Stimulated activated CD4-positive, alpha-beta T cell treated with anti-CD3 and anti-CD28 coated beads, Interleukin-4, amount 100 ng/mL, for 24 hours (primary cell): Measurements from ENCODE around the gene GLIPR2.
"Not testable (repeated sequence)": the region's sequence is repeated elsewhere in the genome, so short reads cannot be mapped to it uniquely, and the experiment has no call there.

Experiments
- DNase-seq: peaks from one replicate; pipeline ENCODE4 v3.0.0-alpha.2; 2020

The GLIPR2 gene

DNA sequence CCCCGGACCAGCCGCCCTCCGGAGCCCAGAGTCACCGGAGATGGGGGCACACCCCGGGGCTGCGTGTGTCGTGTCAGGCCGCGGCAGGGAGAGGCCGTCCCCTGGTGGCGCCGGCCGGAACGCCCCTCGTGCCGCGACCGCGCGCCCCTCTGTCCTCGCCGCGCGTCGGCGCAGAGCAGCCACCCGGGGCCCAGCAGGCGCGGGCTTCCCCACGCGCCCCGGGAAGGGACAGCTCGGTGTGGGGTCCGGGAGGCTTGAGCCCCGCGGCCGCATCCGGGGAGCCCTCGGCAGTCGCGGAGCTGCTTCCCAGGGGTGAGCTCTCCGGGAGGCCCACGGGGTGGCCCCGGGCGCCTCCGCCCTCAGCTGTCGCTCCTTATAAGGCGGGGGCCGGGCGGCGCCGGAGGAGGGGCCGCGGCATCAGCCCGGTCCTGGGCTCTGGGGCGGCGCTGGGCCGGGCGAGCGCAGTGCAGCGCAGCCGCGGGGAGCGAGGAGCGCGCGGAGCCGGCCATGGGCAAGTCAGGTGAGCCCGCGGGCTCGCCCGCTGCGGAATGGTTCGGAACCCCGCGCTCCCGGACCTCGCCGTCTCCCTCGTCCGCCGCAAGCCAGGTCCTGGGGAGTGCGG is at the start of gene GLIPR2:
Gene GLIPR2 (plus strand): TSS at position 462 of the 622 bp plus-strand sequence. CDS start 46 bp downstream, at position 508.
- peak; percentile 77 for DNase-seq

DNA sequence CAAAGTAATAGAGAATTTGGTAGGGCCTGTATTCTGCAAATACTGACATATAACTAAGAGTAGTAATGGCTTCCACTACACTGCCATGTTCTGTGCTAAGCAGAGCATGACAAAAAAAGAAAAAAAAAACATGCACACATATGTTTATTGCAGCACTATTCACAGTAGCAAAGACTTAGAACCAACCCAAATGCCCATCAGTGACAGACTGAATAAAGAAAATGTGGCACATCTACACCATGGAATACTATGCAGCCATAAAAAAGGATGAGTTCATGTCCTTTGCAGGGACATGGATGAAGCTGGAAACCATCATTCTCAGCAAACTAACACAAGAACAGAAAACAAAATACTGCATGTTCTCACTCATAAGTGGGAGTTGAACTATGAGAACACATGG is 49.5 kb upstream of the GLIPR2 start:
- not testable (repeated sequence) for DNase-seq

DNA sequence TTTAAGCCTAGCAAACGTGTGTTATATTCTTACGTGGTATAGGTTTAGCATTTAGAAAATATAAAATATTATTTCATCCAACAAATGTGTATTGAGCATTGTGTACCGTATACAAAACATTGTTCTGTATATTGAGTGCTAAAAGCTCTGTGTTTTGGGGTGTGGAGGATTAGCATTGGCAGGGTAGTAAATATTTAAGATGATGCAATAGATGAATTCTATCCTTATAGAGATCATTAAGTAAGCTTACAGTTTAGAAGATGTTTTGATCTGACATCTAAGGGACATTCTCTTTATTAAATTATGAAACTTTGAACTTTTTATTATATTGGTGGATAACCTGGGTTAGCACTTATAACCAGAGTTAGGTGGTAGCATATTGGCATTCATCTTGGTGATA is 48.5 kb upstream of the GLIPR2 start:
- no peak for DNase-seq

DNA sequence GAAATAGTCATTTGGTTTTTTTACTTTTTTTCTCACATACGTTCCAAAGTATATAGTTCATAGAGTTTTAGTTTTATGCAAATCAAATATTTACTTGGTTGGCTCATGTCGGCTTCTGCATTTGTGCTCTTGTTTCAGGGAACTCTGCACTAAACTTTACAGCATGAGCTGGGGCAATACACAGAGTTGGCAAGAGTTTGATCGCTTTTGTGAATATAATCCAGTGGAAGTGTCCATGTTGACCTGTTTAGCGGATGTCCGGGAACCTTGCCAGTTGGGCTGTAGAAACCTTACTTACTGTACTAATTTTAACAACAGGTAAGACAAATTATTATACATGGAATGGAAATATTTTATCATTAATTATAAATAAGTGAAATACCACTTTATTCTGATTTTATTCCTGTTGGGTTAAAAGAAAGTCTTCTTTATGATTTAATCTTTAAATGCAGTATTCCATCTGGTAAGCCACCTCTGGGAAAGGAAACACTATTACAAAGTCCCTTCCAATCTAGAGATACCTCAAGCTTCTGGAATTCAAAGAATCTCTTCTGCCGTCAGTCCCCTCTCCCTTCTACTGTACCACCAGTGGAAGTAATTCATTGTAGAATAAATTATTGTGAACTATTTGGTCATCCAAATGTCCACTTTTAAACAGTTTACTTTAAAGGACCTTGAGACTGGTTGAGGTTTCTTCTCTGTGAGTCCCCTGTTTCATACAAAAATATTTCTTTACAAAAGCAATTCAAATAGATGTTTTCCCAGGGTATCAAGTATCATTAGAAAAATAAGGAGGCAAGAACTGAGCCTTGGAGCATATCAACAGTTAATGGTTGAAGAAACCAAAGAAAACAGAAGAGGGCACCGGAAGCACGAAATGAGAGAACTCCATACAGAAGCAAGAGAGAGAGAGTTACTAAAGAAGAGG is 45.2 kb upstream of the GLIPR2 start:
- no peak for DNase-seq

DNA sequence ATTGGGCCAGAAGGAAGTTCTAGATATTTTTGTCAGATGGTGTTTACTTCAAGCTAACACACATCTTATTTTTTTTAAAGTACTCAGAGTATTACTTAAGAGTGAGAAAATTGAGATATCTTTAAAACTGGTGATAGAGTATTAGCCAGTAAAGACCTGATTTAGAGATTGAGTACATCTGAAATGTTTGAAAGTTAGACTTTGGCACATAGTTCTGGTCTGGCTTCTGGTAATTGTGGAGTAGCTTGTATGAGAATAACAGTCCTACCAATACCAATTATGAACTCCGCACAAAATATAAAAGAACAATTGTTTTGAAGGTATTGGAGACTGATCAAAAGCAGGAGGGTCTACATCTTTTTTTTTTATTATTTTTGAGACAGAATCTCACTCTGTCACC is 44.5 kb upstream of the GLIPR2 start:
- DNase-seq = no peak

GRCh38 chr9:36092509-36093215 is 43.9 kb upstream of the GLIPR2 start:
- peak; percentile 38 for DNase-seq

- DNase-seq = no peak
Observed at GRCh38 chr9:36093384-36093783, 43.1 kb upstream of the GLIPR2 start.

DNA sequence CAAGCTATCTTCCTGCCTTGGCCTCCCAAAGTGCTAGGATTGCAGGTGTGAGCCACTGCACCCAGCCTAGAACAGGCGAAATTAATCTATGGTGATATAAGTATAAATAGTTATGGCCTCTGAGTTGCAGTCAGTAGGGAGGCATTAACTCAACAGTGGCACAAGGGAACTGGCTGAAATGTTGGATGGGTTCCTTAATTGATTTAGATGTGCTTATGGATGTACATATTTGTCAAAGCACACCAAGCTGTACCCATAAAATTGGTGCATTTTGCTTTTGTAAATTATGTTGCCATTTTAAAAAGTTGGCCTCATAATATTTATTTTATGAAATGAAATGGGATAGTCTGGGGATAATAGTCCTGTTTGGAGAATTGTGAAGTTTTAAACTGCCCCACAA is 36.8 kb upstream of the GLIPR2 start:
- DNase-seq = no peak

GRCh38 chr9:36100532-36100931 is 36.0 kb upstream of the GLIPR2 start:
- no peak for DNase-seq

DNA sequence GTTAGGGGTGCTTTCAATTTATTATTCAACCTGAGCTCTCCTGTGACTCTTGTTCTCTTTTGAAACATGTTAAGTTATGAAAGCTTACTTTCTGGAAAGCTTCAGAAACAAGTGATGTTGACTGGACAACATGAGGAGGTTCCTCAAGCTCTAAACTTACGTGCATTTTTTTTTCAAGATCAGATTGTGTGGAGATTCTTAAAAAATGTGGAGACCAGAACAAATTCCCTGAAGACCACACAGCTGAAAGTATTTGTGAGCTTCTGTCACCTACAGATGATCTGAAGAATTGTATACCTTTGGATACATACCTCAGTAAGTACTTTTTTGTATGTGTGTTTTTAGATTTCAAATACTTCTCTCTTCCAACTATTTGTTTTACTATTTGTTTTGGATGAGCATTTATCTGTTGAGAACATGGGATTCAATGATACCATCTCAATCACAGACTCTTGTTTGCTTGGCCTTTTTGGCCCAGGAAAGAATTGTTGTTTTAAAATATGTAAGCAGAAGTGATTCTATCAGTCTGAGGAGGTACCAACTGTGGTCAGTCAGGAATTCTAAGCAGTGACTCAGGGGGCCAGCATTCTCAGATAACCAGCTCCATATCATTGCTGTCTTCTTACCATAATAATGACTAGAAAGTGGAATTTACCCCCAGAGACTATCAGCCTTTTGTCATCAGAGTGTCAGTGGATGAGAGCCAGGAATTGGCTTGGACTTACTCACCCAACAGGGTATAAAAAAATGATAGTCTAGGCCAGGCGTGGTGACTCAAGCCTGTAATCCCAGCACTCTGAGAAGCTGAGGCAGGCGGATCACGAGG is 34.4 kb upstream of the GLIPR2 start:
- DNase-seq = no peak

- peak; percentile 90 for DNase-seq
Observed at GRCh38 chr9:36102742-36103495, 33.6 kb upstream of the GLIPR2 start.

DNA sequence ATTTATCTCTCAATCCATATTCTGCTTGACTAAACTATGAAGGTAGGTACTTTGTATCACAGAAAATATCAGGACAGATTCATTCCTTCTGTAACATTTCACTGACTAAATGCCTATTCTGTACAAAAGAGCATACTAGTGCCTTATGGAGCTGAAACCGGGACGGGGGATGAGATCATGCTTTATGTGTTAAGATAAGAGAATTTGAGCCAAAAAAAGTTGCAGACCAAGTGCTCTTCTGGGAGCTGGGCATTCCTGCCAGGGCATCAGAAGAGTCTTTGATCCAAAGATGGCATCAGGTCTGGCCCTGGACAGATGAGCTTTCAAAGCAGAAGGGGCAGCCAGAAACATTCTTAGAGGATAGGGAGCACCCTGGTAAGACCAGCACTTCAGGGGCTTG is 27.5 kb upstream of the GLIPR2 start:
- DNase-seq = no peak

- DNase-seq = no peak
Observed at GRCh38 chr9:36110434-36110833, 26.1 kb upstream of the GLIPR2 start.

DNA sequence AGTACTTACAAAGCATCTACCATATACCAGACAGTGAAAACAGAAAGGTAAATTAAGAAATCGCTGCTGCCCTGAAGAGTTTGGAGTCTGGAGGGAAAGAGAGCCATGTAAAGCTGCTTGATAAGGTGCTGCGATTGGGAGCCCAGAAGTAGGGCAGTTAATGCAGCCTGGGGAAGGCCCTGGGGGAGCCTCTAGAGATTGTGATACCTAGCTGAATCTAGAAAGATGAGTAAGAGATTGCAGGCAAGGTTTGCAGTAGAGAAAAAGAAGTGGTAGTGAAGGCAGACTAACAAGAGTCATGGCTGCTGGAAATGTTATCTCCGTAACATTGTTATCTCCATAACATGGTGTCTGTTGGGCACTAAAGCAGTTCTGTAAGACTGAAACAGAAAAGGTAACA is 24.0 kb upstream of the GLIPR2 start:
- DNase-seq = no peak

GRCh38 chr9:36113999-36114398 is 22.5 kb upstream of the GLIPR2 start:
- no peak for DNase-seq

DNA sequence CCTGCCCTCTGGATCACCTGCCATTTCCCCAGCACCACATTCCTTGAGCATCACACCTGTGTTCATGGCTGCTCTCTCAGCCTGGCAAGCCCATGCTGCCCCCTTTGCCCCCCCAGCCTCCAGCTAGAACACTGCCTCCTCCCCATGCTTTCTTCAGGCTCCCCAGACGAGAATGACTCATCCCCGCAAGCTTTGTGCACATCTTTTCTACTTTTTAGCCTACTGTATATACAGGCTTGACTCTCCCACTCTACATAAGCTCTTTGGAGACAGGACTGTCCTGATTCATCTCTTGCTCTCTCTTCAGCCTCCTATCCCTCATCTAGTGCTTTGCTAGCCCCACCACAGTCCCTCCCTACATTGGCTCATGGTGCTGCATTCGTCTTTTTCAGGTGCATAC is 19.9 kb upstream of the GLIPR2 start:
- DNase-seq = no peak

- DNase-seq = no peak
Observed at GRCh38 chr9:36118201-36118600, 18.3 kb upstream of the GLIPR2 start.

DNA sequence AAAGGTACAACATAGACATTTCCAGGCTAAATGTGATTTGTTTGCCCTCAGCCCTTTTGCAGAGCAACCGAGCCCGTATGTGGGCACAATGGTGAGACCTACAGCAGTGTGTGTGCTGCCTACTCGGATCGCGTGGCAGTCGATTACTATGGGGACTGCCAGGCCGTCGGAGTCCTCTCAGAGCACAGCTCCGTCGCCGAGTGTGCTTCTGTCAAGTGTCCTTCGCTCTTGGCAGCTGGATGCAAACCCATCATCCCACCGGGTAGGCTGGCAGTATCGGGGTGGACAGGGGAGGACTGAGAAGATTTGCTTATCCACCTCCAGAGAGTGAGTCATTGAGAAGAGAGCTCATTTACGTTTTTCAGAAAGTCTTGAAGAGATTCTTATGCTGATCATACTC is 17.8 kb upstream of the GLIPR2 start:
- DNase-seq = no peak

- DNase-seq = no peak
Observed at GRCh38 chr9:36119476-36119875, 17.1 kb upstream of the GLIPR2 start.

GRCh38 chr9:36120705-36121104 is 15.8 kb upstream of the GLIPR2 start:
- no peak for DNase-seq

GRCh38 chr9:36121971-36122370 is 14.6 kb upstream of the GLIPR2 start:
- no peak for DNase-seq

- no peak for DNase-seq
Observed at GRCh38 chr9:36123515-36123914, 13.0 kb upstream of the GLIPR2 start.
